K562 (cell line): ENCODE results near the gene PITPNB. TPM values are rescaled to one million over a fixed set of nuclear protein-coding genes. Genes with fewer than 3 reads are reported as not detected.

Experiments used
- ATAC-seq: fragments of 200-7000 bp; cut with Tn5 transposase; 3 replicates; pipeline ENCODE4 v1.9.1; 2020; ENCODE audit warnings: moderate library complexity
- BruUV-seq: library from RNA; stranded (reverse); fragments of 400-500 nt; replicated peaks from 2 replicates; lab custom pipeline; 2021; lab: Mats Ljungman, UMichigan
- CTCF ChIA-PET: fragments of 300-600 bp; formaldehyde crosslinking; extraction: SDS; loops from one replicate; lab custom pipeline; 2021; ENCODE audit warnings: low intra/inter-chr PET ratio; lab: Yijun Ruan, JAX
- POLR2A ChIA-PET: fragments of 300-600, 350-650 bp; sonication (Branson Sonifier 250); formaldehyde crosslinking; extraction: SDS; loops from one replicate; lab custom pipeline; 2021; ENCODE audit warnings: antibody characterized with exemption, inconsistent platforms; lab: Yijun Ruan, JAX
- DNase-seq, 4 experiments: peaks; one replicate each; pipeline versions ENCODE4 v3.0.0 to v3.0.0-alpha.2; 2011 to 2018; ENCODE audit warnings: low spot score in 3 of 4, mixed read lengths in 3 of 4; ENCODE audit errors: extremely low read depth in 1 of 4
- FAIRE-seq: peaks from 2 replicates; lab custom pipeline; 2011; peaks lifted over from hg19 to GRCh38; lab: Jason Lieb, UNC
- H2AFZ ChIP-seq: 2 replicates; pipeline ENCODE4 v1.6.0; 2011; ENCODE audit warnings: low read depth, low read length, control low read depth, inconsistent platforms
- H3K27ac ChIP-seq: fragments of 200-600 bp; 3 replicates; pipeline ENCODE4 v1.8.0; 2011; ENCODE audit warnings: low read depth, mild to moderate bottlenecking, control low read depth, inconsistent platforms, low read length, moderate library complexity, mixed read lengths; ENCODE audit errors: extremely low read depth
- H3K27me3 ChIP-seq, 2 experiments: fragments of 300-600 bp in 1 of 2; 2 replicates in 1 of 2; 3 replicates in 1 of 2; pipeline versions ENCODE4 v1.6.0 to v1.8.0; 2011; ENCODE audit warnings: inconsistent platforms in 2 of 2, low read length in 2 of 2, mild to moderate bottlenecking in 1 of 2, mixed read lengths in 1 of 2, moderate library complexity in 1 of 2; ENCODE audit not compliant: control insufficient read depth in 2 of 2, insufficient read depth in 2 of 2
- H3K36me3 ChIP-seq: fragments of 300-600 bp; 3 replicates; pipeline ENCODE4 v1.8.0; 2011; ENCODE audit warnings: mild to moderate bottlenecking, low read length, inconsistent platforms; ENCODE audit not compliant: control insufficient read depth, insufficient read depth
- H3K4me1 ChIP-seq, 2 experiments: fragments of 200-600 bp in 1 of 2; replicated peaks in 1 of 2; 2 replicates in 1 of 2; 3 replicates in 1 of 2; pipeline versions ENCODE4 v1.5.1 to v1.8.0; 2011; ENCODE audit warnings: inconsistent platforms in 2 of 2, low read length in 2 of 2, mild to moderate bottlenecking in 1 of 2, mixed read lengths in 1 of 2, moderate library complexity in 1 of 2; ENCODE audit not compliant: control insufficient read depth in 2 of 2, insufficient read depth in 2 of 2
- H3K4me2 ChIP-seq: 2 replicates; pipeline ENCODE4 v1.6.1; 2011; ENCODE audit warnings: low read length, control low read depth, inconsistent platforms, mixed read lengths; ENCODE audit not compliant: insufficient read depth
- H3K4me3 ChIP-seq: fragments of 200-600 bp; sonication (generic), shearing (Covaris generic); 2 replicates; pipeline ENCODE4 v1.5.1; 2016; ENCODE audit warnings: control low read depth, inconsistent platforms
- H3K79me2 ChIP-seq: fragments of 200-600 bp; 3 replicates; pipeline ENCODE4 v1.8.0; 2011; ENCODE audit warnings: low read length, inconsistent platforms; ENCODE audit not compliant: control insufficient read depth, insufficient read depth
- H3K9ac ChIP-seq, 2 experiments: 2 replicates each; pipeline versions ENCODE4 v1.6.0 to v1.6.1; 2011; ENCODE audit warnings: low read depth in 2 of 2, low read length in 2 of 2, control low read depth in 1 of 2, inconsistent platforms in 1 of 2, mild to moderate bottlenecking in 1 of 2, mixed read lengths in 1 of 2; ENCODE audit not compliant: insufficient read depth in 1 of 2
- H3K9me1 ChIP-seq: one replicate; pipeline ENCODE4 v1.6.0; 2011; ENCODE audit warnings: inconsistent platforms, mild to moderate bottlenecking, low read length, moderate library complexity; ENCODE audit not compliant: control insufficient read depth, insufficient read depth
- H3K9me3 ChIP-seq: replicated peaks from 2 replicates; pipeline ENCODE4 v1.5.1; 2011; ENCODE audit warnings: low read depth, low read length, inconsistent platforms; ENCODE audit not compliant: control insufficient read depth, insufficient read depth
- H4K20me1 ChIP-seq: replicated peaks from 2 replicates; pipeline ENCODE4 v1.6.1; 2011; ENCODE audit warnings: low read length, inconsistent platforms, mixed read lengths; ENCODE audit not compliant: control insufficient read depth, insufficient read depth
- GATAD2B ChIP-seq: fragments of 450-650 bp; IDR thresholded peaks from 2 replicates; pipeline ENCODE4 v1.6.1; 2017; ENCODE audit warnings: mild to moderate bottlenecking, borderline replicate concordance
- RBFOX2 ChIP-seq: fragments of 200-400 bp; formaldehyde crosslinking; IDR thresholded peaks from 2 replicates; pipeline ENCODE4 v1.6.1; 2017; ENCODE audit warnings: low read depth, mild to moderate bottlenecking, low read length, moderate library complexity
- SMARCA4 ChIP-seq: fragments of 450-650 bp; IDR thresholded peaks from 2 replicates; pipeline ENCODE4 v1.6.1; 2016
- SP2 ChIP-seq: IDR thresholded peaks from 2 replicates; pipeline ENCODE4 v1.6.1; 2011; ENCODE audit warnings: mild to moderate bottlenecking, low read depth, low read length, moderate library complexity; ENCODE audit not compliant: poor library complexity, severe bottlenecking; ENCODE audit errors: extremely low read depth
- ZNF146 ChIP-seq: IDR thresholded peaks from one replicate; pipeline ENCODE4 v1.6.1; 2018; ENCODE audit warnings: missing compliant biosample characterization; ENCODE audit not compliant: unreplicated experiment
- in situ Hi-C: fragments of 300-500 bp; cut with MboI; formaldehyde crosslinking; loops from 4 replicates; pipeline ENCODE4 v1.15.0; 2018; ENCODE audit warnings: inconsistent platforms, mixed read lengths
- intact Hi-C: fragments of 100-400 bp; cut with micrococcal nuclease; formaldehyde crosslinking; loops from 2 replicates; pipeline ENCODE4 v1.14.2; 2022
- polyA plus RNA-seq, 8 experiments: library from polyadenylated mRNA; depleted of rRNA in 4 of 8; stranded (reverse) in 5 of 8; unstranded in 3 of 8; fragments of >200 nt; fragmentation: Nextera tagmentation in 2 of 8; fragmentation: Illumina TruSeq in 1 of 8; extraction: Ambion mirVana in 2 of 8; extraction: Trizol in 1 of 8; gene quantifications; 2 replicates each; pipeline versions ENCODE4 v1.2.1 to v1.2.3, GENCODE V29; 2011 to 2014; ENCODE audit warnings: inconsistent platforms in 1 of 8, missing spikeins in 1 of 8
- total RNA-seq, 7 experiments: library from RNA; depleted of rRNA in 6 of 7; stranded (reverse); fragments of >200 nt in 6 of 7; fragmentation: Illumina TruSeq in 2 of 7; extraction: Trizol in 2 of 7; gene quantifications; 2 replicates each; pipeline versions ENCODE4 v1.2.1 to v1.2.3, GENCODE V29; 2011 to 2021; ENCODE audit warnings: low replicate concordance in 1 of 7

PITPNB gene
- total and polyA plus RNA-seq, 9 of the 15 experiments (the other 6 are each of a cell fraction or from before 2014, with no cell fraction given) = 13.1 to 52.4 (median 34.7) TPM

GRCh38 chr22:27886843-27887151, 32.3 kb downstream of the PITPNB start:
- CTCF ChIA-PET = interaction anchor here (0.6 to 3.6 kb wide), 2 partner anchors 122 to 1153 kb away, joined by 4 to 22 read pairs; no protein-coding TSS in a partner anchor
- Histone ChIP-seq H3K27me3 (no peaks in the 10 kb centered on the region), H3K4me2 (no peak overlapping the region), H4K20me1 (peaks cover 8% of the 10 kb centered on the region), H3K27ac (no peak overlapping the region), H3K9ac (no peak overlapping the region), H3K79me2 (0 out of 3 replicates have a peak, but pooled peaks cover 4% of the 10 kb centered on the region), H3K4me1 (no peaks in the 10 kb centered on the region), H3K4me3 (no peak overlapping the region), H3K36me3 (peaks cover 77% of the 10 kb centered on the region), H2AFZ (no peak overlapping the region)
- FAIRE-seq = no peak
- ATAC-seq = no peak
- no peak for DNase-seq
- in situ Hi-C loops = loop anchor here (5.0 to 25.0 kb wide), 2 partner anchors 121 to 701 kb away; no protein-coding TSS in a partner anchor
- TF ChIP-seq GATAD2B (no peak), SMARCA4 (no peak), RBFOX2 (no peak), ZNF146 (CRISPR knock-in tag) (no peak), SP2 (no peak)
- TF ChIP-seq, all 486 proteins: peak for 0
- no peaks in the 10 kb centered on the region for H3K9me3 ChIP-seq
- POLR2A ChIA-PET = interaction anchor here (0.6 to 1.0 kb wide), 2 partner anchors 13 to 124 kb away, joined by 3 read pairs; no protein-coding TSS in a partner anchor
- H3K9me1 ChIP-seq = no peaks in the 10 kb centered on the region
- no TSS peak for BruUV-seq
- intact Hi-C loops = loop anchor here (2.0 to 10.0 kb wide), 2 partner anchors 48 to 122 kb away; no protein-coding TSS in a partner anchor
